Activated CD8-positive, alpha-beta memory T cell treated with anti-CD3 and anti-CD28 coated beads, Interleukin-2, amount 10 ng/mL, durations not matched to agents 7 days and 5 days (primary cell): Measurements from ENCODE around the gene FAM25G. TPM values are rescaled to one million over a fixed set of nuclear protein-coding genes. Genes with fewer than 3 reads are reported as not detected.
A peak's percentile ranks its signal among the peaks of the same experiment; 100 is the strongest.
"Not testable (repeated sequence)": the region's sequence is repeated elsewhere in the genome, so short reads cannot be mapped to it uniquely, and the experiment has no call there.

Experiments used
- ATAC-seq: fragments of 150-1000 bp; cut with Tn5 transposase; one replicate; pipeline ENCODE4 v1.10.0; 2021; ENCODE audit warnings: moderate library complexity
- CTCF ChIA-PET: fragments of 350-600 bp; sonication (Branson Sonifier 250); formaldehyde crosslinking; loops from one replicate; lab custom pipeline; 2021; ENCODE audit warnings: antibody characterized with exemption; lab: Charles Lee
- DNase-seq: peaks from one replicate; pipeline ENCODE4 v3.0.0-alpha.2; 2020
- H3K27ac Mint-ChIP-seq: one replicate; pipeline ENCODE4 v1.8.0; 2021; ENCODE audit warnings: mild to moderate bottlenecking, mixed read lengths
- H3K27me3 Mint-ChIP-seq: one replicate; pipeline ENCODE4 v1.8.0; 2021; ENCODE audit warnings: mixed read lengths
- H3K36me3 Mint-ChIP-seq: one replicate; pipeline ENCODE4 v1.8.0; 2021; ENCODE audit warnings: mild to moderate bottlenecking, mixed read lengths
- H3K4me1 Mint-ChIP-seq: one replicate; pipeline ENCODE4 v1.8.0; 2021; ENCODE audit warnings: mixed read lengths
- H3K4me3 Mint-ChIP-seq: one replicate; pipeline ENCODE4 v1.8.0; 2021; ENCODE audit warnings: mild to moderate bottlenecking, moderate library complexity, mixed read lengths
- H3K9me3 Mint-ChIP-seq: one replicate; pipeline ENCODE4 v1.8.0; 2022; ENCODE audit warnings: low read depth, mixed read lengths
- total RNA-seq, 2 experiments: library from RNA; stranded (reverse); gene quantifications; one replicate each; pipeline ENCODE4 v1.2.3, GENCODE V29; 2021

The FAM25G gene
- total RNA-seq, 2 experiments from 2014 or later = not detected

GRCh38 chr10:47457528-47457820 is 34.0 kb downstream of the FAM25G start:
- peak; percentile 12 for DNase-seq
- Mint-ChIP-seq H3K27me3 (peaks cover 33% of the 10 kb centered on the region), H3K36me3 (no peaks in the 10 kb centered on the region), H3K9me3 (no peaks in the 10 kb centered on the region), H3K4me3 (no peak overlapping the region), H3K27ac (no peak overlapping the region), H3K4me1 (peaks cover 2% of the 10 kb centered on the region)
- ATAC-seq = no peak
- CTCF ChIA-PET = no interaction called here

DNA sequence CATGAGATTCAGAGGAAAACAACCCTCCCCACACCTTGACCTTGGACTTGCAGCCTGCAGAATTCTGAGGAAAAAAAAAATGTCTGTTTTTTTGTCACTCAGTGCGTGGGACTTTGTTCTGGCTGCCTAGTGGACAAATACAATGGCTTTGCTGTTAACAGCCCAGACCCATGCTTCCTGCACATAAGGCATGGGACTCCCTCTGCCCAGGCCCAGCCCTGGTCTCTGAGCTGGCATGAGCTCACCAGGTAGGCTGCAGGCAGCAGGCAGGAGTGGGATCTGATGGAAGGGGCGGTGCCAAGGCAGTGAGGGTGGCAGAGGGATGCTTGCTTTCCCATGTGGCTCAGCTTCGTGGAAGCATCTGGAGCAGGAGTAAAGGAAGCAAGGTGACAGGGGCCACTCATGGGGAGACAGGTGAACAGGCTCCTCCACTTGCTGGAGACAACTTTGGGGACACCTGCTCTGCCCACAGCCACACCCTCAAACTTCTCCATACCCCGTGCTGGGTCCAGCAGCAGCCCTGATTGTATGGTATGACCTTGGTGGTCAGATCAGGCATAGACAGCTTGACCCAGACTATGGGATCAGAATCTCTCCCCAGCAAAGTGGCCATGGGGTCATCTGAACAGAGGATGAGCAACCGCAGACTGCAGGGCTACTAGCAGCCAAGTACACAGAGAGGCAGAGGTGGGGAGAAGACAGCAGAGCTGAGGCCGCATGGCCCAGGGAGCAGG is 34.5 kb downstream of the FAM25G start:
- no peaks in the 10 kb centered on the region for H3K36me3 Mint-ChIP-seq
- no peaks in the 10 kb centered on the region for H3K9me3 Mint-ChIP-seq
- H3K4me1 Mint-ChIP-seq = peaks cover 2% of the 10 kb centered on the region

DNA sequence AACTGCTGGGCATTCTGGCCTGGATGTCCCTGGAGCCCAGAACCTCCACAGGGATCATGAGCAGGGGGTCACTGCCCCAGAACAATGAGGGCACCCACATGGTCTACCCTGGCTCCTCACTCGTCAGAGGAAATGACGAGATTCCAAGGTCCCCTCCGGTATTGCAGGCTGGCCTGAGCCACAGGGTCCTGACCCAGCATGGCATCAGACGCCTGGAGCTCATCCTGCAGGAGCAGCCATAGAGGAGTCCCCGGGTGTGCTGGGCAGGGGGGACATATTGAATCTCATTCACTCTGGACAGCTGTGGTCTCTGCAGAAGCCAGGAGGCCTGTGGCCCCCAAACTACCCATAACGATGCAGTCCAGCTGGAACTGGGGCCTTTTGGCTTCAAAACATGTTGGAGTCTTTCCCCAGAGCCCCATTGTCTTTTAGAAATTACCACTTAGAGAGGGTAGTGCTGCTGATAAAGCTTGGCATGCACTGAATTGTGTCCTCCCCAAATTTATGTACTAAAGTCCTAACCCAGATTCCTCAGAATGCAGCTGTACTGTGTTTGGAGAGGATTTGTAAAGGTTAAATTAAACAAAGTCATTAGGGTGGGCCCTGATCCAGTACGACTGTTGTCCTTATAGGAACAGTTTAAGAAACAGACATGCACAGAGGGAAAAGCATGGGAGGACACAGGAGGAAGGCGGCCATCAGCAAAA is 35.3 kb downstream of the FAM25G start:
- no peaks in the 10 kb centered on the region for H3K36me3 Mint-ChIP-seq
- H3K27me3 Mint-ChIP-seq = peaks cover 33% of the 10 kb centered on the region
- peaks cover 2% of the 10 kb centered on the region for H3K4me1 Mint-ChIP-seq
- no peaks in the 10 kb centered on the region for H3K9me3 Mint-ChIP-seq
- CTCF ChIA-PET = no interaction called here
- DNase-seq (peak; percentile 23), ATAC-seq (no peak)
- H3K4me3 Mint-ChIP-seq = no peak overlapping the region
- H3K27ac Mint-ChIP-seq = no peak overlapping the region

More for the DNA sequence above, 34.5 kb downstream of the FAM25G start:
- Mint-ChIP-seq H3K4me3 (no peak overlapping the region), H3K27me3 (peaks cover 33% of the 10 kb centered on the region), H3K27ac (no peak overlapping the region)
- CTCF ChIA-PET = no interaction called here
- DNase-seq = peak; percentile 19
- no peak for ATAC-seq

DNA sequence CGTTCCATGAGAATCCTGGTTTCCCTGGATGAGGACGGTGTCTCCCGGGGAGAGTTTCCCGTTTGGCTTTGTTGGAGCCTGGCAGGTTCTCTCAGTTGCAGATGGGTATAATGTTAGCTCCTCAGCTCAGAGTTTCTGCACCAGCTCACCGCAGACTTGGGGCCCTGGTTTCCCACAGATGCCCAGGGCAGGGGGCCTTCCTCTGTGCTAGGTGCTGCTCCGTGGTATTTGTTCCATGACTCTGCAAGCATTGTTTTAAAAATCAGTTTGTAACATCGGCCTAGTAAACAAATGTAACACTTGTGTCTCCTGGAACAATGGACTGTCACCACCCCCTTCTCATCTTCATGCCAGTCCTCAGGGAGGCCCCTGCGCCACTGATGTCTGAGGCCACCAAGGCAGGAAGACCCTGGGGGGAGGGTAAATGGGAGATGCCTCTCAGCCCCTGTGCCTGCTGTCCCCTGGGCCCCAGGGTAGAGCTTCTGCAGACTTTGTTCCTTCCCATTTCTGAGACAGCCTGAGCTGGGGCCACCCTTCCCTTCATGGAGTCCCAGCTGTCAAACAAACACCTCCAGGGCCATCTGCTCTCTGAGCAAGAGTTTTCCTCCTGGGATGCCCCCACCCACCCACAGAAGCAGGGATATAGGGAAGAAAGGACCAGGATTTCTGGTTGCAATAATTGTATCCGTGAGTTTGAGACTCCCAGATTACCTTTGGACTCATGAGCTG is 36.0 kb downstream of the FAM25G start:
- peaks cover 31% of the 10 kb centered on the region for H3K27me3 Mint-ChIP-seq
- H3K9me3 Mint-ChIP-seq, H3K4me1 Mint-ChIP-seq, ATAC-seq, H3K36me3 Mint-ChIP-seq, H3K4me3 Mint-ChIP-seq, CTCF ChIA-PET, H3K27ac Mint-ChIP-seq: not testable (repeated sequence)
- DNase-seq = peak; percentile 36

DNA sequence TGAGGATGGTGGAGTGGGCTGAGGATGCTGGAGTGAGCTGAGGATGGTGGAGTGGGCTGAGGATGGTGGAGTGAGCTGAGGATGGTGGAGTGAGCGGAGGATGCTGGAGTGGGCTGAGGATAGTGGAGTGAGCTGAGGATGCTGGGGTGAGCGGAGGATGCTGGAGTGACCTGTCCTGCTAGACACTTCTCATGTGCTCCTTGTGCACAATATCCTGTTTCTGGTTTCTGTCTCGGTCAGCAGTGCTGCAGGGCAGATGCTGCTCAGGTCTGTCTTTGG is 36.8 kb downstream of the FAM25G start:
- ATAC-seq (no peak), DNase-seq (peak; percentile 19)
- CTCF ChIA-PET = no interaction called here
- Mint-ChIP-seq H3K27me3 (peaks cover 31% of the 10 kb centered on the region), H3K4me3 (no peak overlapping the region), H3K36me3 (no peaks in the 10 kb centered on the region), H3K27ac (no peak overlapping the region), H3K9me3 (no peaks in the 10 kb centered on the region), H3K4me1 (no peaks in the 10 kb centered on the region)

- peak; percentile 15 for DNase-seq
- Mint-ChIP-seq H3K4me1 (peaks cover under 1% of the 10 kb centered on the region), H3K36me3 (no peaks in the 10 kb centered on the region), H3K27ac (no peak overlapping the region), H3K4me3 (no peak overlapping the region), H3K9me3 (no peaks in the 10 kb centered on the region), H3K27me3 (peaks cover 28% of the 10 kb centered on the region)
- ATAC-seq = no peak
- CTCF ChIA-PET = no interaction called here
Observed at GRCh38 chr10:47454008-47454779, 37.3 kb downstream of the FAM25G start.

DNA sequence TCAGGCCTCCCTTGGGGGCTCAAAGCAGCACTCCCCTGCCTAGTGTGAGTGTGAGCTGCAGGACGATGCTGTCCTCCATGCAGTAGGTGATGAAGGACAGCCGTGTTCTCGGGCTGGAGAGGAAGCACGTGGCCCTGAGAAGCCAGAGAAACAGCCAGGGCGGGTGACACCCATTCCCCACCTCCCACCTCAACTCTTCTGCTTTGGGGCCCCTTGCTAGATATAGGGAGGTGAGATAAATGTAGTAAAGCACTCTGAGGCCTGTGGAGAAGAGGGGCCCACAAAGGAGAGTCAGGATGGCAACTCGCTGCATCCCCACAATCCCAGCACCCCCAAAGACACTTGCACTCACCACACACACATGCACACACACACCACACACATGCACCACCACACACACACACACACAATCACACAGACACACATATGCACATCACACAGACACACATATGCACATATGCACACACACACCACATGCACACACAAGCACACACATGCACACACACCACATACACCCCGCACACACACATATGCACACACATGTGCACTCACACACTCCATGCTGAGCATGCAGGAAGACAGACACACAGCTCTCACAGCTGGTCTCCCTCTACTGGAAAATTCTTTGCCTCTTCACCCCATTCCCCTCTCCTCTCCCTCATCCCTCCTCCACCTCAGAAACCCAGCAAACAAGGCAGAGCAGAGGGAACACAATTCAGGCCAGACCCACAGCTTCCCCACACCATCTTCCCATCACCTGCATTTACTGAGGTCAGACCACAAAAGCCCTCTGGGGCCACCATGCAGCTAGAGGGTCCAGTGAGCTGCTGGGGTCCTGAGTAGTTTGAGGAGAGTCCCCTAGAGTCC is 38.1 kb downstream of the FAM25G start:
- no peak for ATAC-seq
- H3K4me3 Mint-ChIP-seq = no peak overlapping the region
- H3K27me3 Mint-ChIP-seq = peaks cover 25% of the 10 kb centered on the region
- H3K4me1 Mint-ChIP-seq = peaks cover 7% of the 10 kb centered on the region
- H3K27ac Mint-ChIP-seq = no peak overlapping the region
- H3K36me3 Mint-ChIP-seq = no peaks in the 10 kb centered on the region
- DNase-seq = peak; percentile 8
- H3K9me3 Mint-ChIP-seq = no peaks in the 10 kb centered on the region
- CTCF ChIA-PET = no interaction called here

DNA sequence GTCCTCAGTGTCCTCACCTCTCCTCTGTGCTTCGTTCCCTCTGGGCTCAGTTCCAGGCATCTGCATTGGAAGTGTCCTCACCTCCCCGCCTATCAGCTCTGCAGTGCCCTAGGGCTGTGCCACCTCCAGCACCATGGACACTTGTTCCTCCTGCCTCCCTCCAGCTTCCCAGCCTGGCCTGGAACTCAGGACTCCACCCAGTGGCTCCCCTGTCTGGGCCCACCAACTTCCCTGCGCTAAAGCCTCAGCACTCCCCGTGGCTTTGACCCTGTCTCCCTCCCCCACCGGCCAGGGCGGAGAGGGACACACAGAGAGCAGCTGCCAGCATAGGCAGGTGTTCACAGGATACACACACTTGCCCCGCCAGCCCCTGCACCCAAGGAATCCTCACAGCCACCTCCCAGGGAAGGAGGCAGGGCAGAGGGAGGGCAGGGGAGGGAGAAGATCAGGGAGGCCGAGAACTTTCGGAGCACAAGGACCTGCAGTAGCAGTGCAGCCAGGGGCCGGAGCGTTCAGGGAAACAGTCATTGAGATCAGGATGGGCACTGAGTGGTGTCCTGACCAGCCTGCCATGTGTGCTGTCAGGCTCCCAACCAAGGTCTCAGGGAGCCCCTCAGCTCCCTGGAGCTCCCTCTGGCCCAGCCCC is 38.9 kb downstream of the FAM25G start:
- ATAC-seq (no peak), DNase-seq (peak; percentile 30)
- peaks cover 21% of the 10 kb centered on the region for H3K27me3 Mint-ChIP-seq
- peaks cover 4% of the 10 kb centered on the region for H3K9me3 Mint-ChIP-seq
- CTCF ChIA-PET = no interaction called here
- H3K4me1 Mint-ChIP-seq = peaks cover 14% of the 10 kb centered on the region
- no peak overlapping the region for H3K4me3 Mint-ChIP-seq
- H3K27ac Mint-ChIP-seq = no peak overlapping the region
- no peaks in the 10 kb centered on the region for H3K36me3 Mint-ChIP-seq

DNA sequence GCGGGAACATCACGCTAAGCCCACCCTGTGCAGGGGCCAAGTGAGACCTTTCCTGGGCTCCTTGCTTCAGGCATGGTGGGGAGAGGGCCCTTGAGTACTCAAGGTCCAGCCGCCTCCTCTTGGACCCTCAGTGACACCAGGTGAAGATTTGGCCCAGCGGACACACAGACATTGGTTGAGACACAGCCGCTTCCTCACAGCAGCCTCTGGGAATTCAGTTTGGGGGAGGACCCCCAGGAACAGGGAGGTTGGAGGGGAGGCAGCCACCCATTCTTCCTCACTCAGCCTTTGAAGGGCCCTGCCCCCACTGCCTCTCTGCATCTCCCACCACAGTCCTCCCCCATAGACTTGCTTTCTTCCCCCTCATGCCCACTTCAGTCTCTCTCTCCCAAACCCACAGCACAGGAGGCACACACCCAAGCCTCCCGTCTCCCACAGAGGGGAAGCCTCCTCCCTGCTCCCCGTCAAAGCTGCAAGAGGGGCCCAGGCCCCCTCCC is 39.5 kb downstream of the FAM25G start:
- peaks cover 18% of the 10 kb centered on the region for H3K27me3 Mint-ChIP-seq
- no peak overlapping the region for H3K4me3 Mint-ChIP-seq
- ATAC-seq (no peak), DNase-seq (no peak)
- H3K4me1 Mint-ChIP-seq = peaks cover 14% of the 10 kb centered on the region
- CTCF ChIA-PET = no interaction called here
- peaks cover 4% of the 10 kb centered on the region for H3K9me3 Mint-ChIP-seq
- H3K36me3 Mint-ChIP-seq = no peaks in the 10 kb centered on the region
- no peak overlapping the region for H3K27ac Mint-ChIP-seq

- CTCF ChIA-PET = no interaction called here
- Mint-ChIP-seq H3K4me1 (peaks cover 14% of the 10 kb centered on the region), H3K9me3 (peaks cover 4% of the 10 kb centered on the region), H3K27ac (no peak overlapping the region), H3K4me3 (no peak overlapping the region), H3K36me3 (no peaks in the 10 kb centered on the region), H3K27me3 (peaks cover 16% of the 10 kb centered on the region)
- ATAC-seq (no peak), DNase-seq (no peak)
Observed at GRCh38 chr10:47451273-47451997, 40.1 kb downstream of the FAM25G start.

DNA sequence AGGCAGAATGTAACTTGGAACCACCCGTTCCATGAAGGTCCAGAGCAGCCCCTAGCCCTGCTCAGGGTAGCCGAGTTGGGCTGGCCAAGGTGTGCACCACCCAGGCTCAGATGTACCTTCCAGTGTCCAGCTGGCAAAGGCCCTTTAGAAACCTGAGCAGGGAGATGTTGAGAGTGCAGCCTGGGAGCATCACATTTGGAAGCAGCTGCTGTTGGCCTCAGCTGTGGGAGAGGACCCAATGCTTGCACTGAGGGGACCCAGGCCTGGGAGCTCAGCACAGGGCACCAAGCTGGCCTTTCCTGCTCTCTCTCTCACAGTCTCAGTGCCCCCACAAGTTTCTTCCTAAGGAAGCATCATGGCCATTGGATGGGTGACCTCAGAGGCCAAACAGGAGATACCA is 41.1 kb downstream of the FAM25G start:
- Mint-ChIP-seq H3K4me1 (peaks cover 14% of the 10 kb centered on the region), H3K27ac (no peak overlapping the region), H3K4me3 (no peak overlapping the region), H3K27me3 (peaks cover 16% of the 10 kb centered on the region), H3K9me3 (peaks cover 7% of the 10 kb centered on the region), H3K36me3 (no peaks in the 10 kb centered on the region)
- DNase-seq (no peak), ATAC-seq (no peak)
- CTCF ChIA-PET = no interaction called here

DNA sequence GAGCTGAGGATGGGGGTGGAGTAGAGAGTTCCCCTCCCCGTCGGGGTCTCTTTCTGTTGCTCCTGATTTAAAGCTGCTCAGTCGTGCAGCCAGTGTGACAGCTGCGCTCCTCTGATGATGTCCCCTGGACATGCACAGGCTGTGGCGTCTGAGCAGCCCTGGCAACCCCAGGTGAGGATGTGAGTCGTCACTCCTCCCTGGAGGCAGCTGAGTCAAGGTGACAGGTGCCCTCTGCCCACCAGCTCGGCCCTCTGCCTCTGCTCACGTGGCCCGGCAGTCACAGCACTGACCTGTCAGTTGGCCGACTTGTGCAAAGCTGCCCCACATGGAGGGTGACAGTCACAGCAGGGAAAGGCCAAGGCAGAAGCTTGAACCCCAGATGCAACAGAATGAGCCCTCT is 41.5 kb downstream of the FAM25G start:
- Mint-ChIP-seq H3K9me3 (peaks cover 10% of the 10 kb centered on the region), H3K4me1 (peaks cover 14% of the 10 kb centered on the region), H3K36me3 (peaks cover 2% of the 10 kb centered on the region), H3K4me3 (no peak overlapping the region), H3K27me3 (peaks cover 15% of the 10 kb centered on the region), H3K27ac (no peak overlapping the region)
- ATAC-seq = no peak
- CTCF ChIA-PET = no interaction called here
- no peak for DNase-seq
